ENCODE data around the gene KLF7.

The KLF7 gene

DNA sequence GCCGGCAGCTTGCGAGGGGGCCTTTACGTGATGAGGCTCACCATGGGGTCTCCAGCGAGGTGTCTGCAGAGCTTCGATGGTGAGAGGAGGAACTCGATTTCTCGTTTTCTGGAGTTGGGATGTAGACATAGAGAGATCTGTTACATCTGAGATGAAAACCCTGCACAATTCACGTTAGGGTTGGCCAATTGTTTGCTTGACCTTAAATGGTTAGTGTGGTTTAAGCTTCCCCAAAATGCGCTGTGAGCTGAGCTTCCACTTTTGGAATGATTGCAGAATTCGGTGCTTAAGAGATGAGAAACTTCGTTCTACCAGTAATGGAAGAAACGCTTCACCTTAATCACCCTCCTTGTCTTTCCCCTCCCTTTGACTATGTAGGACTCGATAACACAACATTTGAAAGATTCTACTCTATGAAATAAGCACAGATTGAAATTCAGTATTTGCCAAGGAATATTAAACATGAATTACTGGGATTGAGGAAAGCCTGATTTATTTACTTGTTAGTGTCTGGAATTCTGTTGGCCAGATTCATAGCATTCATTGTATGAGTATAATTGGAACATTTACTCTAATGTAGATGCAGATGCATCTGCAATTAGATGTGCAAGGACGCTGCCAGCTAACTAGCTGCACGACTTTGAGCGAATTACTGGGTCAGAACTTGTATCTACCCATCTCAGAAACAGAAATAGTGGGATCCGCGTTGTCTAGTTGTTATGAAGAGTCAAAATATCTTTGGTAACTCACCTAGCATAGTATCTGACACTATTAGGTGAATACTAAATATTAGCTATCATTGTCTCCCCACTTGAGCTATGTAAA, 1.6 kb upstream of the KLF7 start:
- H3K4me3 ChIP-seq (ENCODE audit: low read length): peak overlapping the region; percentile 68
- peak; percentile 86 for DNase-seq (ENCODE audit: low read depth)
- TF ChIP-seq, protein P1, sequence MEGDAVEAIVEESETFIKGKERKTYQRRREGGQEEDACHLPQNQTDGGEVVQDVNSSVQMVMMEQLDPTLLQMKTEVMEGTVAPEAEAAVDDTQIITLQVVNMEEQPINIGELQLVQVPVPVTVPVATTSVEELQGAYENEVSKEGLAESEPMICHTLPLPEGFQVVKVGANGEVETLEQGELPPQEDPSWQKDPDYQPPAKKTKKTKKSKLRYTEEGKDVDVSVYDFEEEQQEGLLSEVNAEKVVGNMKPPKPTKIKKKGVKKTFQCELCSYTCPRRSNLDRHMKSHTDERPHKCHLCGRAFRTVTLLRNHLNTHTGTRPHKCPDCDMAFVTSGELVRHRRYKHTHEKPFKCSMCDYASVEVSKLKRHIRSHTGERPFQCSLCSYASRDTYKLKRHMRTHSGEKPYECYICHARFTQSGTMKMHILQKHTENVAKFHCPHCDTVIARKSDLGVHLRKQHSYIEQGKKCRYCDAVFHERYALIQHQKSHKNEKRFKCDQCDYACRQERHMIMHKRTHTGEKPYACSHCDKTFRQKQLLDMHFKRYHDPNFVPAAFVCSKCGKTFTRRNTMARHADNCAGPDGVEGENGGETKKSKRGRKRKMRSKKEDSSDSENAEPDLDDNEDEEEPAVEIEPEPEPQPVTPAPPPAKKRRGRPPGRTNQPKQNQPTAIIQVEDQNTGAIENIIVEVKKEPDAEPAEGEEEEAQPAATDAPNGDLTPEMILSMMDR (conservative IDR thresholded peaks at IDR 0.05; ENCODE audit: low read length): no peak

DNA sequence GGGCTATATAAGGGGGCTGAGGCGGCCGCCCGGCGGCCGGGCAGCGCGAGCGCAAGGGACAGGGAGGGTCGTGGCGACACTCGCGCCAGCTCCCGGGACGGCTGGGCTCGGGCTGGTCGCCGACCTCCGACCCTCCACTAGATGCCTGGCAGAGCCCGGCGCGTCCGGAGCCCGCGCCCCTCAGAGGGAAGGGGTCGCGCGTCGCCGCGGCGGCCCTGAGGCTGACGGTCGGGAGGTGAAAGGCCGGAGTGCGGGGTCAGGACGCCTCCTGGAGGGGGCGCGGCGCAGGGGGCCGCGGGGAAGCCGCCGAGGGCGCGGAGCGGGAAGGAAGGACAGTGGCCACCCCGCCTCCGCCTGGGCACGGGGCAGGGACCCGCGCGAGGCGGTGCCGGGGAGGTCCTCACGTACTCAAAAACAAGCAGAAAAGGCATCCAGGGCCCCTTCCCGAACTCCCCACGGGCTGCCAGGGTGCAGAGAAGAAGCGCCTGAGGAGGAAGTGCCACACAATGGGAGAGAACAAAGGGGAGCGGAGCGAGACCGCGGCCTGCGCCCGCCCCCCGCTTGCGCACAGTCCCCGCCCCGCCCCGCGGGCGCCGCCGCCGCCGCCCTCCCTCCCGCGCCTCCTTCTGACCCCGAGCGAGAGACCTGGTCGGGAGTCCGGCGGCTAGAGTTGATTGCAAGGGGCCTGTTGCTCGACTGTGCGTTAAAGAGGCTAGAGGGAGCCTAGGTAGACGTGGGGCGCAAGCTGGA, 776 bp upstream of the KLF7 start:
- peak; percentile 88 for DNase-seq (ENCODE audit: low read depth)
- TF ChIP-seq, protein P1 (conservative IDR thresholded peaks at IDR 0.05; ENCODE audit: low read length): no peak; the same call in 1 of the 2 replicates
- peak overlapping the region; percentile 68 for H3K4me3 ChIP-seq (ENCODE audit: low read length)

DNA sequence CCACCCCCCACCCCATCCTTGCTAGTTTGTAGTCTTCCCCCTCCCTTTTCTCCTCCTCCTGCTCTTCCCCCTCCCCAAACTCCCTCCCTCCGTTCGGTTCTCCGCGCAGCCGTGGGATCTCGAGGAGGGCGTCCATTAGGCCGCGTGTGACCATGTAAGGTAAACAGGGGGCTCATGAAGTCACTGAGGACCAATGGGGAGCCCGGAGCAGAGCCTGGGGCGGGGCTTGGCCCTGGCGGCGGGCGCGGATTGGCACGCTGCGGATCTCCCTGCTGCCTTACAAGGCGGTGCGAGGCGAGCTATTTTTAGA, 246 bp upstream of the KLF7 start:
- TF ChIP-seq, protein P1 (conservative IDR thresholded peaks at IDR 0.05; ENCODE audit: low read length): no peak
- DNase-seq (ENCODE audit: low read depth): peak; percentile 100
- H3K4me3 ChIP-seq (ENCODE audit: low read length): peak overlapping the region; percentile 95

DNA sequence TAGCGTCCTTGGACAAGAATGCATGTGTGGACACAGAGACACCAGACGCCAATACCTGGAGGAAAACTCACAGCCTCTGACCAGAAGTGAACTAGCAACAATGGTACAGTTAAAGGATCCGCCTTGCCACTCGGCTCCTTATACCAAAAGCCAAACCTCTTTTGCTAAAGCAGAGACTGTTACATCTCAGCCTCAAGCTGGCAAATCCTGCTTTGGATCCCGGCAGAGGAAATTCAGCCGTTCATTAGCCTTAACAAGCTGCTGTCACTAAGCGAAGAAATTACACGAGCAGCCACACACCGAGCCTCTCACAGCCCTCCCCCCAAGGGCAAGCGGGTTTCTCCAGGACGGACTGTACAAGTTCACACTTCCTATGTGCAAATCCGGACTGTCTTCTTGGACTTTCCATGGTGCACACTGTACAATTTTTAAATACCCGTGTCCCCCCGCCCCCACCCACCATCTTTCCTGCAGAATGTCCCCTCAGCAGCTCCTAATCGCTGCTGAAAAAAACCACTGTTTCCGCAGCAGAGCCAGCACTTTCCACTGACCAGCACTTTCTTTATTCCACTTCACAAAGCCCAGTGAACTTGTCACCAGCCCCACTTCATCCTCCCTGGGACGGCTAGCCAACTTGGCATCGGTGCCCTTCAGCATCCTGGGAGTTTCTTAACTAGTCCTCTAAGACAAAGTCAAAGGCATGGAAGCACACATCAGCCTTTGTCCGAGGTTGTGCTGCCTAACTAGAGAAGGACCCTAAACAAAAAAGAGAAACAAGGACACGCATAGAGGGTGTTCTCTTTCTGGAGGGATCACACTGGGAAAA, 1.5 kb downstream of the KLF7 start:
- H3K4me3 ChIP-seq (ENCODE audit: low read length): peak overlapping the region; percentile 95
- TF ChIP-seq, protein P1 (conservative IDR thresholded peaks at IDR 0.05; ENCODE audit: low read length): no peak
- DNase-seq (ENCODE audit: low read depth): peak; percentile 60

DNA sequence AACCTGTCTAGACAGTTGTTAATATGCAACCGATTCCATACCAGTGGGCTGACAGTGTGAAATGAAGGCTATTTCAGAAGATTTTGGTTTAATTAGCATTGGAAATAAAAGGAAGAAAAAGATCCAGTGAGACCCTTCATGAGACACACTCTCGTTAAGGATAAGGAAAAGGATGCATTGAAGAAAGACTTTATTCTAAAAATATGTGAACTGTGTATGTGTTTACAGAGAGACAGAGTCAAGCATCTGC, 2.1 kb downstream of the KLF7 start:
- H3K4me3 ChIP-seq (ENCODE audit: low read length): peak overlapping the region; percentile 95
- TF ChIP-seq, protein P1 (conservative IDR thresholded peaks at IDR 0.05; ENCODE audit: low read length): no peak
- DNase-seq (ENCODE audit: low read depth): no peak

DNA sequence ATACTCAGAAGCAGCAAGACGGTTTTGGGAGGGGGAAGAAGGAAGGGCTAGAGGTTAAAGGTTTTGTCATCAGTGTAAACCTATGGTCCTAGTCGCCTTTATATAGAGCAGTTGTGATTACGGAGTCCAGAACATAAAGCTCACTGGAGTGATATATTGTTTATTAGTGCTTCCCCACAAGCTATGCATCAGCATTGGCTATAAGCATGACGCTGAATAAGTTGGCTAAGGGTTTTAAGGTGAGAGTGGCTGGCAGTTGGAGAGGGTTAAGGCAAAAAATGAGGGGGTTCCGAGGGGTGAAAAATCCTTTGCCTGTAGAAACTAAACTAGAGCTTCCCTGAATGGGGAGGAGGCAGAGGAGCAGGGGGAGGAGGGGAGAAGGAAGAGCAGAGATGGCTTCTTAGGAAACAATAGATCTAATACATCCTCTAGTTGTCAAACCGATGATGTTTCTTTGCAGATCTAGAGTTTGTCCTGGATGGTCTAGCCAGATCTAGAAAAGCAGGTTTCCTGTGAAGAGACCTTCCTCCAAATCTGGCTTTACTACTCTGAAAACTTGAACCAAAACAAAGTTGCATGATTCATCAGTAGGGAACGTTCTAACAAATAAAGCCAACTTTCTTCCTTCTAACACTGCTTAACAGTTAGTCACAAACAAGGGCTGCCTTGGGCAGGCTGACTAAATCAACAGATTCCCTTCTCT, 2.5 kb downstream of the KLF7 start:
- TF ChIP-seq, protein P1 (conservative IDR thresholded peaks at IDR 0.05; ENCODE audit: low read length): no peak
- peak; percentile 92 for DNase-seq (ENCODE audit: low read depth)
- peak overlapping the region; percentile 95 for H3K4me3 ChIP-seq (ENCODE audit: low read length)
